Stimulated activated CD4-positive, alpha-beta T cell treated with anti-CD3 and anti-CD28 coated beads, Interleukin-12 subunit alpha, Interleukin-12 subunit beta, amount 100 ng/mL, for 24 hours (primary cell): Measurements from ENCODE around the gene OLFML2A.
"Not testable (repeated sequence)": the region's sequence is repeated elsewhere in the genome, so short reads cannot be mapped to it uniquely, and the experiment has no call there.

Source experiments
- DNase-seq, 2 experiments: peaks; one replicate each; pipeline ENCODE4 v3.0.0-alpha.2; 2020; ENCODE audit warnings: low read depth in 2 of 2

OLFML2A gene

DNA sequence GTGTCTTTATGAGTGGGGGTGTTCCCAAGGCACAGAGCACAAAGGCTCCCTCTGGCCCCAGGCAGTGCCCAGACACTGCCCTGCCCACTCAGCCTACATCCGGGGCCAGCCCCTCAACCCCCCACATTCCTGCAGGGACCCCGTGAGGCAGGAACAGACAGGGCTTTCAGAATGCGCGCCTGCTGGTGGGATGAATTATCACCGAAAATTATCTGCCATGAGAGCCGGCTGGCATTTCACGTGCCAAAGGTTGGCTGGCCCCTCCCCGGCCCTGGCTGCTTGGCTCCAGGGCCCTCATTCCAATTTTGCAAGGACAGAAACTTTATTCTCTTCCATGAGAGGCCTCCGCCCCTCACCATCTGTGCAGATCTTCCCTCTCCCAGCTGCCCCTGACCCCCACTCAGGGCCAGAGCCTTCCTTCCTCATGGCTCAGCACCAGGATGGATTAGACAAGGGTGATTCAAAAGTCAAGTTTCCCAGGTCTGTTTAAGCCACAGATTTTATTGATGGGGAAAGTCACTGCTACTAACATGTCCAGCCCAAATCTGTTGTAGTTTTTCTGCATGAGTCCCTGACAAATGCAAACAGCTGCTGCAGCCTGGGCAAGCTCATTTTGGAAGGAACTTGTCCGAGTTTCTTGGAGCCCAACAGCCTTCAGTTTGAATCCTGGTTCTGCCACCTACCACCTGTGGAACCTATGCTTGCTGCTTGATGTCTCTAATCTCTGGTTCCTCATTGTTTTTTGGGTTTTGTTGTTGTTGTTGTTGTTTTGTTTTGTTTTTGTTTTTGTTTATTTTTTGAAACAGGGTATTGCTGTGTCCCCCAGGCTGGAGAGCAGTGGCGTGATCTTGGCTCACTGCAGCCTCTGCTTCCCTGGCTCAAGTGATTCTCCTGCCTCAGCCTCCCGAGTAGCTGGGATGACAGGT is 44.0 kb downstream of the OLFML2A start:
- no peak for DNase-seq

DNA sequence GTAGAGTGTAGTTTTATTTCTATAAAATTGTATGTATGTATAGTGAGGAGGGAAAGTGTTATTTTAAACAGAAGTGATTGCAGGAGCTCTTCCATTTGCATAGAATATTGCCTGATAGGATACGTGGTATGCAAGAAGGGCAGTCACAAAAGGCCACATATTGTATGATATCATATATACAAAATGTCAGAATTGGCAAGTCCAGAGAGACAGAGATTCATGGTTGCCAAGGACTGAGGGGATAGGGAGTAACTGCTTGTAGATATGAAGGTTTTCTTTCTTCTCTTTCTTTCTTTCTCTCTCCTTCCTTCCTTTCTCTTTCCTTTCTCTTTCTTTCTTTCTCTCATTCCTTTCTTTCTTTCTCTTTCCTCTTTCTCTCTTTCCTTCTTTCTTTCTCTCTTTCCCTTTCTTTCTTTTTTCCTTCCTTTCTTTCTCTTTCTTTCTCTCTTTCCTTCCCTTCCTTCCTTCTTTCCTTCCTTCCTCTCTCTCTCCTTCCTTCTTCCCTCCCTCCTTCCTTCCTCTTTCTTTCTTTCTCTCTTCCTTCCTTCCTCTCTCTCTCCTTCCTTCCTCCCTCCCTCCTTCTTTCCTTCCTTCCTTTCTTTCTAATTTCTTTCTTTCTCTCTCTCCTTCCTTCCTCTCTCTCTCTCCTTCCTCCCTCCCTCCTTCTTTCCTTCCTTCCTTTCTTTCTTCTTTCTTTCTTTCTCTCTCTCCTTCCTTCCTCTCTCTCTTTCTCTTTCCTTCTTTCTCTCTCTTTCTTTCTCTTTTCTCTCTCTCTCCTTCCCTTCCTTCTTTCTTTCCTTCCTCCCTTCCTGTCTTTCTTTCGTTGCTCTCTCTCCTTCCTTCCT is 51.8 kb downstream of the OLFML2A start:
- DNase-seq: no peak

DNA sequence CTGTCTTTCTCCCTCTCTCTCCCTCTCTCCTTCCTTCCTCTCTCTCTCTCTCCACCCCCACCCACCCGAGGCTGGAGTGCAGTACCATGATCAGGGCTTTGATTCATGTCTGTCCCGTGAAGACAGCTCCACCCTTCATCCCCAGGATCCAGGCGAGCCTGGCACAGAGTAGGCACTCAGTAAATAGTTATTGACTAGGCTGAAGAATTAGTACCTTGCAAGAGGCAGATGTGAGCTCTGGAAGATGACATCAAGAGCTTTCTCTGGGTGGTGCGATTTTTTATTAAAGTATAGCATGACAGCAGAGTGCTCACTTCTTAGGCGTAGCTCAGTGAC is 52.4 kb downstream of the OLFML2A start:
- no peak for DNase-seq

DNA sequence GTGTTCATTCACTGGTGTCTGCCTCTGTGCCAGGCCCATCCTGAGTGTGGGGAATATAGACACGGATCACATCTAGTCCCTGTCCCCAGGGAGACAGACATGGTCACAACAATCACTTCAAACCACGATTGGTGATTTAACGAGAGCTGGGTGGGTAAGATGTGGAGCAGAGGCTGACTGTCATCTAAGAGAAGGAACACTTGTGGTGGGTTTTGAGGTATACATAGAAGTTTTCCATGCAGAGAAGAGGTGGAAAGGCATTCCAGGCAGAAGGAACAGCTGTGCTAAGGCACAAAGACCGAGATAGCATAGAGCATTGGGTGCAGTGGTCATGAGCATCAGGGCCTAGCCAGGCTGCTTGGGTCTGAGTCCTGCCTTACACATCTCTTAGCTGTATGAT is 53.7 kb downstream of the OLFML2A start:
- no peak for DNase-seq

- DNase-seq: no peak
Observed at GRCh38 chr9:124831642-124832364, 54.9 kb downstream of the OLFML2A start.

DNA sequence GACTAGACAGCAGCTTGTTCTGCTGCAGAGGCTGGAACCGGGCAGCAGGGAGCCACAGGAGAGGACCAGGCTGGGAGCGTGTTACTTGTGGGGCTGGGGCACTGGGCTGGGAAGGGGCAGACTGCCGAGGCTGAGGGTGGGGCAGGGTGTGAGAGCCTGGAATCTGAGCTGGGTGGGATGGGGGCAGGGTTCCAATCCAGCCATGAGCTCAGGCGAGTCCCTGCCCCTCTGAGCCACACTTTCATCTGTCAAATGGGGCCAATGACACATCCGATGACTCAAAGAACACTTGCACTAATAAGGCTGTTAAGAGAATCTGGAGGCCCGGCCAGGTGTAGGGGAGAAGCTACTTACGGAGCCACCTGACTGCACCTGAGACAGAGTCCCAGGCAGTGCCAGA is 57.7 kb downstream of the OLFML2A start:
- no peak for DNase-seq

DNA sequence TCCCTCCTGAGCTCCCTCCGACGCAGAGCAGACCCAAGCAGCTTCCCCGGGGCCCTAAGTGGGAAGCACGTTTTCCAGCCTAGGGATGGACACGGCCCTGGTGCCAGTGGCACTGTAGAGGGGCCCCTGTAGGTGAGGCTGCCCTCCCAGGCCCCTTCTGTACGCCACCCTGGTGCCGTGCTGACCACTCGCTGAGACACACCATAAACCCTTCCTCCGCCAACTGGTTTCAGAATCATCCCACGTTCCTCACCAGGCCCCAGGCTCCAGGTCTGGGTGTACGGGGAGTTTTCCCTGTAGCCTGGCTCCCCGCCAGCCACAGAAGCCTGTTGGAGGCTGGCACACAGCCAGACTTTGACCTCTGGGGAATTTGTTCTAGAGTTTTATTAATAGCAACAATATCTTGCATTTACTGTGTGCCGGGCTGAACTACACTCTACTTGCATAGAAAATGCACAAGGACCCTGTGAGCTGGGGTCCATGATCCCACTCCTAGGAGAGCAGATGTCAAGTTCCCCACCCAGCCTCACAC is 58.2 kb downstream of the OLFML2A start:
- no peak for DNase-seq

- DNase-seq: not testable (repeated sequence)
Observed at GRCh38 chr9:124838132-124838531, 61.2 kb downstream of the OLFML2A start.

GRCh38 chr9:124838567-124839275 is 61.8 kb downstream of the OLFML2A start:
- not testable (repeated sequence) for DNase-seq

DNA sequence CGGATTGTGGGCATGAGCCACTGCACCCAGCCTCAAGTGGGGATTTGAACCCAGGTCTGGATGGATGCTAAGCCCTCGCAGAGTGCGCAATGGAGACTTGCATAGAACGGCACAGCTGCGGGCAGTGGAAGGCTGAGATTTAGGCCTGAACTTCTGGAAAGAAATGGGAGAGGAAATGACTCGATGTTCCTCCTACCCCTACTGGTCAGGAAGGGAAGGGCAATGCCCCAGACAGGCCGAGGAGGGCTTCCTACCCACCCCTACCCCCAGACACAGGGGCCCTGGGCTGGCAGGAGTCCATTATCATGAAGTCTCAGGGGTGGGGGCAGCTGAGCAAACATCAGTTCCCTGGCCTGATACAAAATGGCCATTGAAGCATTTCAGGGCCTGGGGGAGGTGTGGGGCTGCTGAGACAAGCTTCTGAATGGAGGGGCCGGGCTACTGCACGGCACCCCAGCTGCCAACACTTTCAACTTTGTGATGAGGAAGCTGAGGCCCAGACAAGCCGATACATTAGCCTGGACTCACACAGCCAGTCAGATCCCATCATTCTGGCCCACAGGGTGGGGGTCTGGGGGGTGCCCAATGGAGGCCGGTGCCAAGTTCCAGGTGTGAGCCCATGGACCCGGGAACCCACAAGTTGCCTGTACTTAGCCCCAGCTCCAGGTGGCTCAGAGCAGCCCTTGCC is 62.8 kb downstream of the OLFML2A start:
- no peak for DNase-seq

DNA sequence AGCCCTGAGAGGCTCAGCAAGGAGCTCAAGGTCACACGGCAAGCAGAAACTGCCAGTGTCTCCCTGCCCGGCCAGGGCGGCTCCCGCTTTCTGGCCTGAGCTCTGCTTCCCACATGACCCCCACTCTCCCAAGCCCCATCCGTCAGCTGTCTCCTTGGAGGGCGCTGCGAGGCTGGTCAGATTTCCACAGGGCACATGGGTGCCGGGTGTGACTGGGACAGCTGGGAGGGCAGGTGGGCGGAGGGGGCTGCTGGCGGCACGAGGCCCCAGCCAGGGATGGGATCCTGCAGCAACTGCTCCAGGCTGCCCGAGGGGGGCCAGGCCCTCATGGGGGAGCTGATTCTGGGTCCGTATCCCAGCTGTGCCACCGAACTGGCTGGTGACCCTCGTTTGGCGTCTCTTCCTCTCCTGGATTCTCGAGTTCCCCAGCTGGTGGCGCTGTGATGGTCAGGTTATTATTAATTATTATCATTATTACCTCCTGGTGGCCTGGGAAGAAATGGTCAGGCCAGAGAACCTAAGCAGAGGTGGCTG is 63.4 kb downstream of the OLFML2A start:
- DNase-seq: no peak

DNA sequence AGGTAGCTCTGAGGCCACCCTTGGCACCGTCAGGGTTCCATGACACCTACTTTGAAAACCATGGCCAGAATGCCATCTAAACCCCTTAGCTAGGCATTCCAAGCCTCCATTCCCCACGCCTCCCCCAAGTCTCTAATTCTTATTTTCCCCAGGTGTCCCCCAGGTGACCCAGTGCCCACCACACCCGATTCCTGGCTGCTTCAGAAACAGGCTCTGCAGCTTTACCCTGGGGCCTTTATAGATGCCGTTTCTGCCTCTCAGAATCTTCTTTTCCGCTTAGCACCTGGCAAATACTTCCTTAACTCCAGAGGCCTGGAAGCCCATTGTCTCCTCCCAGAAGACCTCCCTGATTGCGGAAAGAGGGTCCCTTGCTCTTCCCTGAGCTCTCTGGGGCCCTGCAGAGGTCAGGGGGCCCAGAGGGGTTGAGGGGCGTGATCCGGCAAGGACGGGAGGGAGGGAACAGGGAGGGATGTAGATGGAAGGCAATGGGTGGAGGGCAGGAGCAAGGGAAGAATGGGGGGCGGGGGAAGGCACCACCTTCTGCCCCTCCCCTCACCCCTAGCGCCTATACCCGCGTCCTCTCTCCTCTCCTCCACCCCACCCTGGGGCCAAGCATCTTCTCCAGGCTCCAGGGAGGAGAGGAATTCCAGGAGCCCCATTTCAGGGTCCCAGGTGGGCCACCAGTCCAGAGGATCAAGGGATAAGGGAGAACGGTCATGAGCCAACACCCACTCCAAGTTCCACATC is 64.3 kb downstream of the OLFML2A start:
- DNase-seq: no peak

DNA sequence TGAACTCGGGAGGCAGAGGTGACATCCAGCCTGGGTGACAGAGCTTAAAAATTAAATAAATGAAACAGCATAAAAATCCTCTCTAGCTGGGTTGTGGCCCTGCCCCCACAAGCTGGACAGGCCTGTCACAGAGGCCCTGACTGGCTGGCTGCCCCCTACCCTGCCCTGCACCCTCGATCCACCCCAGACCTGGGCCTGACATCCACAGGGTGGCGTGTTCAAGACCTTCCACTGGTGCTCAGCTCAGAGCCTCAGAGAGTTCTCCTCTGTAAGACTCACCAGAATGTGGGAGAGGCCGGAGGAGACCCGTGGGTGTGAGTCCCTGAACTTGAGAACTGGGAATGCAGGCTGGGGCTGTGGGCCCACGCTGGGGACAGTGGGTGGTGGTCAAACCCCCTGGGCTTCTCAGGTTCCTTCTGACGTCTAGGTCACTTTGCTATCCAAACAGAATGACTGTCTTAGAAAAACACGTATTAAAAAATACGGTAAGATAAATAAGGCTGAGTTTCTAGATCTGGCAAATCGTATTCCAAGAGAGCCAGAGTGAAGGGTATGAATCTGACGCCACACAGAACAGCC is 66.6 kb downstream of the OLFML2A start:
- DNase-seq: no peak

DNA sequence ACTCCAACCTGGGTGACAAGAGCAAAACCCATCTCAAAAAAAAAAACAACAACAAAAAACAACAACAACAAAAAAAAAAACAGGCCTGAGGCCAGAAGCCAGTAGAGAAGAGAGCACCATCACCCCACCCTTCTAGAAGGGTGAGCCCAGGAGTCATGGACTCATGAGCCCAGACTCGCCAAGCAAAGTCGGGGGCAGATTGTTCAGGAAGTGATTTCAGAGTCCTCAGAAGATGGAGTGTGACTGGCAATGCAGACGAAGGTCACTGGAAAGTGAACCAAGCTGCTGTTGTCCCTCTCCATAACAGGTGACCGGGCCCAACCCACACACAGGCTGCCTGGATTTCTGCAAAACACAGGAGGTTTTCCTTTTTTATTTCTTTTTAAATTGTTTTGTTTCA is 67.4 kb downstream of the OLFML2A start:
- DNase-seq: no peak

DNA sequence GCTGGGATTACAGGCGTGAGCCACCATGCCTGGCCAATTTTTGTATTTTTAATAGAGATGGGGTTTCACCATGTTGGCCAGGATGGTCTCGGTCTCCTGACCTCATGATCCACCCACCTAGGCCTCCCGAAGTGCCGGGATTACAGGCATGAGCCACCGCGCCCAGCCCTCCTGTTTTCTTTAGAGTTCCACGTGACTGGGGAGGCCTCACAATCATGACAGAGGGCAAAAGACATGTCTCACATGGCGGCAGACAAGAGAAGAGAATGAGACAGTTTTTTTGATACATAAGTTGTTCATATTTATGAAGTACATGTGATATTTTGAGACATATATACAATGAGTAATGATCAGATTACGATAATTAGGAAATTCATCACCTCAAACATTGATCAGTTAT is 69.5 kb downstream of the OLFML2A start:
- not testable (repeated sequence) for DNase-seq

DNA sequence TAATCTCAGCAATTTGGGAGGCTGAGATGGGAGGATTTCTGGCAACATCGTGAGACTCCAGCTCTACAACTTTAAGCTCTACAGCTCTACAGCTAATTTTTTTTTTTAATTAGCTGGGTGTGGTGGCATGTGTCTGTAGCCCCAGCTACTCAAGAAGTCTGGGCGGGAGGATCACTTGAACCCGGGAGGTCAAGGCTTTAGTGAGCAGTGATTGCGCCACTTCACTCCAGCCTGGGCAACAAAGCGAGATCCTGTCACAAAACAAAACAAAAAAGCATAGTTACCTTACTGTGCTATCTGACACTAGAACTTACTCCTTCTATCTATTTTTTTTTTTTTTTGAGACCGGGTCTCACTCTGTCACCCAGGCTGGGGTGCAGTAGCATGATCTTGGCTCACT is 70.0 kb downstream of the OLFML2A start:
- DNase-seq: no peak

DNA sequence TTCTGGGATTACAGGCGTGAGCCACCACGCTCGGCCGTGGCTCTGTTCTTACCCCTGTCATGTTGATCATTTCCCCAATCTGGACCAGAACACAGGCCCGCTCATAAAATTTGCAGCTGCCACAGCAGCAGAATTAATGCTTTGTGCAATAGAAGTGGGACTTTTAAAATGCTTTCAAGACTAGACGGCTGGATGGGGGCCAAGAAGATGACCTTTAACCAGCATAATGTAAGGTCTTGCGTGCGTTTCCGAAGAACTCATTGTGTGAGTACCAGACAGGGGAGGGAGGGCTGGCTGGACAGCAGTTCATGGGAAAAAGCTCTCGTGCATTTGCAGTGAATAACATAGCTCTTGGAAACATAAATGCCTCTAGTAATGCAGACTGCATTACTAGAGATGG is 72.9 kb downstream of the OLFML2A start:
- no peak for DNase-seq

DNA sequence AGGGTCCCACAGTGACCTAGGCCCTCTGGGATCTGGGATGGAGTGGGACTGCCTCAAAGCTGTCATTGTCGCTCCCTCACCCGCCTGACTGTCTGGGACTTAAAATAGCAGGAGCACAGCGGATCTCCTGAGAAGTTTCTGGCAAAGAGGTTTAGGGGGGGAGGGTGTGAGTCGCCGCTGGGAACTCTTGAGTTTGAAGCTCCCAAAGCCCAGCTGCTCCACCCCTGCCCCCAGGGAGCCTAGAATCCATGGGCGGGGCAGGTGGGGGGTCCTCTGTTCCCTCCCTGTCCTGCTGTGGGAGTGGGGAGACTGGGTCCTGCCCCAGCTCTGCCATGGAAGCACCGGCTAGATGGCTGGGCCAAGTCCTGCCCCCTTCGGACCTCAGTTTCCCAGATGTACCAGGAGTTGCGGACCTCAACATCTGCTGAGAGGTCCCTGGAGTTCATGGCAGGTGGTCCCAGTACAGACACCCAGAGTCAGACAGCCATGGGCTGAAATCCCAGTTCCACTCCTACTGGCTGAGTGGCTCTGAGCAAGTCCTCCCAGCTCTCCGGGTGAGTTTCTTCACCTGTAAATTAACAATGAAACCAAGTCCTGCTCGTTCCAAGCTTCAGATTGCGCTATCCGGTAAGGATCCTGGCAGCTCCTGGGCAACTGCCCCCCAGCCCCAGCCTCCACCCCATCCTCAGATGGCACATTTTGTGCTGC is 75.3 kb downstream of the OLFML2A start:
- no peak for DNase-seq
